ENCODE data around the gene CNNM4.

DNA sequence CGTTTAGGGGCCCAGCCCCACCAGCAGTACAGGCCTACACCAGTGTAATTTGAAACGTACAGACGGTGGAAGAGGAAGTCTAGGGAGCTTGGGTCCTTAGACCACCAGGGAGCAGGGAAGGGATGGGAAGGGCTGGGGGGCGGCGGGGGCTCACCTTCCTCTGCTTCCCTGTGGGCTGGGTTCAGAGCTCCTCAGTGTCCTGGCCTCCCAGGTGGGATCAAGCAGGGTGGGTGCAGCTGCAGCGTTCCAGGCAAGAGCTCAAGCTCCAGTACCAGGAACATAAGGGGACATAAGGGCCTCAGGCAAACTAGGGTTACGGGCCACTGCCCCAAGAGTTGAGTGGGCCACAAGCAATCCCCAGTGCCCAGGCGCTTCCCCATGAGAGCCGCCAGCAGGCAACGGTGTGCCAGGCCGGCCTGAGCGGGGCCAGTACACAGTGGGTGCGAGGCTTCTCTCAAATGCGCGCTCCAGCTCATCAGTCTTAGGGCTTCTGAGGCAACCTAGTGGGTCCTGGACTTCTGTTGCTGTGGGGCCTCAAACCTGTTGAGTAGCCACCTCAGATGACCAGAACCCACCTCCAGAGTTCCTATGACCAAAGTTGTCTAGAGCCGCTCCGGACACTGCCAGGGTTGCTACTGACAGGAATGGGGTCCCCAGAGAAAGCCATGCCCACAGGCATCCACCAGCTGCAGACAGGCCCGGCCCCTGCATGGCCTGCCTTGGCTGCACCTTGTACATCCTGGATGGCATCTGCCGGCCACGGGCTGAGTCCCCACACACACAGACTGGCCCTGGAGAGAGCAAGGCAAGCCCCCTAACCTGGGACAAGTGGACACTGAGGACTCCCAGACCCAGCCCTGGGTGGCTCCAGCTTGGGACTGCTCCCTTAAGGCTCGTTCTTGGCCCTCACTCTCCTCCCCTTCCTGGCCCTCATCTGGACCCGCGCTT, 77.9 kb downstream of the CNNM4 start:
- TF ChIP-seq GLIS2 (tag by site-specific recombination; IDR thresholded peaks at IDR 0.05) (no peak), ZNF239 (tag by site-specific recombination; IDR thresholded peaks at IDR 0.05) (no peak), REPIN1 (tag by site-specific recombination; IDR thresholded peaks at IDR 0.05; ENCODE audit: low read depth) (no peak), ZNF555 (tag by site-specific recombination; conservative IDR thresholded peaks at IDR 0.05) (no peak), CTCF (tag by site-specific recombination; IDR thresholded peaks at IDR 0.05) (no peak), ZNF324 (tag by site-specific recombination; IDR thresholded peaks at IDR 0.05) (no peak), ATF2 (tag by site-specific recombination; IDR thresholded peaks at IDR 0.05; ENCODE audit: low read depth) (no peak), ZNF138 (tag by site-specific recombination; IDR thresholded peaks at IDR 0.05; ENCODE audit: borderline replicate concordance) (no peak), ZNF660 (tag by site-specific recombination; IDR thresholded peaks at IDR 0.05) (no peak), ZBTB20 (tag by site-specific recombination; IDR thresholded peaks at IDR 0.05) (no peak), PATZ1 (tag by site-specific recombination; IDR thresholded peaks at IDR 0.05) (no peak), ZNF416 (tag by site-specific recombination; IDR thresholded peaks at IDR 0.05) (no peak), ZNF777 (tag by site-specific recombination; IDR thresholded peaks at IDR 0.05; ENCODE audit: borderline replicate concordance) (no peak)
- TF ChIP-seq, protein P1, sequence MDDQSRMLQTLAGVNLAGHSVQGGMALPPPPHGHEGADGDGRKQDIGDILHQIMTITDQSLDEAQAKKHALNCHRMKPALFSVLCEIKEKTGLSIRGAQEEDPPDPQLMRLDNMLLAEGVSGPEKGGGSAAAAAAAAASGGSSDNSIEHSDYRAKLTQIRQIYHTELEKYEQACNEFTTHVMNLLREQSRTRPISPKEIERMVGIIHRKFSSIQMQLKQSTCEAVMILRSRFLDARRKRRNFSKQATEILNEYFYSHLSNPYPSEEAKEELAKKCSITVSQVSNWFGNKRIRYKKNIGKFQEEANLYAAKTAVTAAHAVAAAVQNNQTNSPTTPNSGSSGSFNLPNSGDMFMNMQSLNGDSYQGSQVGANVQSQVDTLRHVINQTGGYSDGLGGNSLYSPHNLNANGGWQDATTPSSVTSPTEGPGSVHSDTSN (CRISPR knock-in tag; IDR thresholded peaks at IDR 0.05): no peak
